C4-2B (cell line): ENCODE data around the gene FOXO3B.
"Not testable (repeated sequence)": the region's sequence is repeated elsewhere in the genome, so short reads cannot be mapped to it uniquely, and the experiment has no call there.

Source experiments
- H3K27ac ChIP-seq: fragments of 450-650 bp; 2 replicates; pipeline ENCODE4 v1.5.1; 2017

Gene FOXO3B

GRCh38 chr17:18661924-18662624, 20.0 kb downstream of the FOXO3B start:
- not testable (repeated sequence) for H3K27ac ChIP-seq

- H3K27ac ChIP-seq: not testable (repeated sequence)
These were observed 32.0 kb downstream of the FOXO3B start for GRCh38 chr17:18650094-18650493.

- not testable (repeated sequence) for H3K27ac ChIP-seq
These were observed 37.8 kb downstream of the FOXO3B start, which contains the start of gene TBC1D28 for GRCh38 chr17:18644291-18644690. Gene TBC1D28, minus strand, starts transcription at chr17:18644391. Its CDS starts 3,039 bp downstream, at chr17:18641352.

- not testable (repeated sequence) for H3K27ac ChIP-seq
These were observed 39.0 kb downstream of the FOXO3B start for GRCh38 chr17:18643124-18643523.

- H3K27ac ChIP-seq: not testable (repeated sequence)
These were observed 43.8 kb downstream of the FOXO3B start for GRCh38 chr17:18638357-18638756.

GRCh38 chr17:18636237-18636636, 45.9 kb downstream of the FOXO3B start:
- H3K27ac ChIP-seq: not testable (repeated sequence)

- not testable (repeated sequence) for H3K27ac ChIP-seq
These were observed 46.3 kb downstream of the FOXO3B start for GRCh38 chr17:18635773-18636172.

GRCh38 chr17:18634550-18635263, 47.4 kb downstream of the FOXO3B start:
- not testable (repeated sequence) for H3K27ac ChIP-seq
